ENCODE measurements around the gene ARID3A.

Gene ARID3A

GRCh38 chr19:1006711-1007398 lies 81.0 kb downstream of the ARID3A start:
- no peak for DNase-seq

- no peak for DNase-seq
Observed at GRCh38 chr19:1007399-1008251, 81.8 kb downstream of the ARID3A start.

- no peak for DNase-seq
Observed at GRCh38 chr19:1008268-1009040, 82.6 kb downstream of the ARID3A start.

- no peak for DNase-seq
Observed at GRCh38 chr19:1009041-1009980, 83.5 kb downstream of the ARID3A start.

- no peak for DNase-seq
Observed at GRCh38 chr19:1009981-1010538, 84.2 kb downstream of the ARID3A start.

GRCh38 chr19:1010586-1011510 lies 85.0 kb downstream of the ARID3A start:
- no peak for DNase-seq

GRCh38 chr19:1011831-1012333 lies 86.0 kb downstream of the ARID3A start:
- DNase-seq = no peak

GRCh38 chr19:1012334-1012733 lies 86.5 kb downstream of the ARID3A start:
- no peak for DNase-seq

GRCh38 chr19:1013218-1013617 lies 87.4 kb downstream of the ARID3A start:
- no peak for DNase-seq

GRCh38 chr19:1014161-1015060 lies 88.6 kb downstream of the ARID3A start:
- DNase-seq = no peak

- no peak for DNase-seq
Observed at GRCh38 chr19:1015061-1015781, 89.4 kb downstream of the ARID3A start.

- DNase-seq = no peak
Observed at GRCh38 chr19:1015782-1016646, 90.2 kb downstream of the ARID3A start.

GRCh38 chr19:1016647-1017114 lies 90.8 kb downstream of the ARID3A start:
- DNase-seq = no peak

- no peak for DNase-seq
Observed at GRCh38 chr19:1017115-1017905, 91.5 kb downstream of the ARID3A start.

GRCh38 chr19:1017906-1018305 lies 92.1 kb downstream of the ARID3A start:
- no peak for DNase-seq

- no peak for DNase-seq
Observed at GRCh38 chr19:1018393-1018792, 92.6 kb downstream of the ARID3A start.
